Activated CD4-positive, alpha-beta T cell treated with anti-CD3 and anti-CD28 coated beads, Interleukin-2, amount 10 ng/mL, durations not matched to agents 7 days and 5 days (primary cell): ENCODE measurements around the gene ANKMY1. TPM values are rescaled to one million over a fixed set of nuclear protein-coding genes. Genes with fewer than 3 reads are reported as not detected.
A peak's percentile ranks its signal among the peaks of the same experiment; 100 is the strongest.

Source experiments
- CTCF ChIA-PET: fragments of 350-600 bp; sonication (Branson Sonifier 250); formaldehyde crosslinking; loops from one replicate; lab custom pipeline; 2021; ENCODE audit warnings: antibody characterized with exemption; lab: Charles Lee
- POLR2A ChIA-PET: fragments of 350-600 bp; sonication (Branson Sonifier 250); formaldehyde crosslinking; loops from one replicate; lab custom pipeline; 2021; ENCODE audit warnings: antibody characterized with exemption; lab: Charles Lee
- DNase-seq: peaks from one replicate; pipeline ENCODE4 v3.0.0-alpha.2; 2020
- H3K27ac Mint-ChIP-seq: one replicate; pipeline ENCODE4 v1.8.0; 2021; ENCODE audit warnings: mild to moderate bottlenecking, moderate library complexity, mixed read lengths
- H3K27me3 Mint-ChIP-seq: one replicate; pipeline ENCODE4 v1.8.0; 2021; ENCODE audit warnings: mixed read lengths
- H3K36me3 Mint-ChIP-seq: one replicate; pipeline ENCODE4 v1.8.0; 2021; ENCODE audit warnings: low read depth, mixed read lengths
- H3K4me1 Mint-ChIP-seq: one replicate; pipeline ENCODE4 v1.8.0; 2021; ENCODE audit warnings: mixed read lengths
- H3K4me3 Mint-ChIP-seq: one replicate; pipeline ENCODE4 v1.8.0; 2021; ENCODE audit warnings: mild to moderate bottlenecking, moderate library complexity, mixed read lengths
- H3K9me3 Mint-ChIP-seq: one replicate; pipeline ENCODE4 v1.8.0; 2021; ENCODE audit warnings: mixed read lengths
- total RNA-seq, 2 experiments: library from RNA; stranded (reverse); gene quantifications; one replicate each; pipeline ENCODE4 v1.2.3, GENCODE V29; 2021

The ANKMY1 gene
- total RNA-seq, 2 experiments from 2014 or later = 38.5 to 39.5 TPM

DNA sequence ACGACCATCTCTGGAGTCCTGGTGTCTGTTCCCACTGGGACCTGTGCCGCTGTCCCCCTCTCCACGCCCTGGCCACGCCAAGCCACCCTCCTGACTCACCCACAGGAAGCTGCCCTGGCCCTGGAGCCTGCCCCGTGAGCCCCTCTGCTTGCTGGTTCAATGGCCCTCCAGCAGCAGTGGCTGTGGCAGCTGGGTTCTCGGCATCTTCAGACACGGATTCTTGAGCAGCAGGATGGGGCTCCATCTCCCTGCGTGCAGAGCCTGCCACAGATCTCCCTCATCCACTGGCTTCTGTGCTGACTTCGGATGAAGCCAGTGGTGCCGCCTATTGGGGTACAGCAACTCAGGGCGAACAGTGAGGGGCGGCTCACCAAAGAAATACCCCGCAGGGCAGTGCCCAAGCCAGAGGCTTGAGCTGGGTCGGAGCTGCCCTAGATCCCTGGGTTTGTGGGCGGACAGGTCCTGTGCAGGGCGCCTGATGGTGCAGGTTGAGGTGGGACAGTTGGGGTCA, 42.7 kb upstream of the ANKMY1 start:
- no peaks in the 10 kb centered on the region for H3K27me3 Mint-ChIP-seq
- H3K4me3 Mint-ChIP-seq = no peak overlapping the region
- H3K36me3 Mint-ChIP-seq = peaks cover 2% of the 10 kb centered on the region
- ChIA-PET POLR2A (no interaction called here), CTCF (no interaction called here)
- no peaks in the 10 kb centered on the region for H3K9me3 Mint-ChIP-seq
- H3K27ac Mint-ChIP-seq = no peak overlapping the region
- H3K4me1 Mint-ChIP-seq = no peaks in the 10 kb centered on the region
- DNase-seq = no peak

DNA sequence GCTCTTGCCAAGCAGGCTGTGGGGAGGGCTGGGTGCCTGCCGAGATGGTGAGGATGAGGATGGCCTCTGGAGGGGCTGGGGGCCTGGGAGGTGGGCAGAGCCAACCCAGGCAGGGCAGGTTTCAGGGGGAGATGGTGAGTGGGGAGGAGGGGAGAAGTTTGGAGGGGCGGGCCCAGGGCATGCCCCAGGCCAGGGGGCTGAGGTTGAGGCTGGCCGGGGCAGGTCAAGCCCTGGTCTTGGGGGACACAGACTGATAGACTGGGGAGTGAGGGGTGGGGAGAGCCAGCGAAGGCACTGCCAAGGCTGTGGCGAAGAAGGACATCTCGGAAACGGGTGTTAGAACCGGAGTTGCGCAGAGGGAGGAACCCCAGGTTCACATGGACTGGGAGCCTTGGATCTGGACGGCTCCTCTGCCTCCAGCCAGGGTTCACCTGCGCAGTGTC, 41.4 kb upstream of the ANKMY1 start:
- no peak for DNase-seq
- CTCF ChIA-PET = interaction anchor here (0.5 kb wide), 1 partner anchor 13 kb away, joined by 3 read pairs; no protein-coding TSS in a partner anchor
- H3K4me3 Mint-ChIP-seq = no peak overlapping the region

DNA sequence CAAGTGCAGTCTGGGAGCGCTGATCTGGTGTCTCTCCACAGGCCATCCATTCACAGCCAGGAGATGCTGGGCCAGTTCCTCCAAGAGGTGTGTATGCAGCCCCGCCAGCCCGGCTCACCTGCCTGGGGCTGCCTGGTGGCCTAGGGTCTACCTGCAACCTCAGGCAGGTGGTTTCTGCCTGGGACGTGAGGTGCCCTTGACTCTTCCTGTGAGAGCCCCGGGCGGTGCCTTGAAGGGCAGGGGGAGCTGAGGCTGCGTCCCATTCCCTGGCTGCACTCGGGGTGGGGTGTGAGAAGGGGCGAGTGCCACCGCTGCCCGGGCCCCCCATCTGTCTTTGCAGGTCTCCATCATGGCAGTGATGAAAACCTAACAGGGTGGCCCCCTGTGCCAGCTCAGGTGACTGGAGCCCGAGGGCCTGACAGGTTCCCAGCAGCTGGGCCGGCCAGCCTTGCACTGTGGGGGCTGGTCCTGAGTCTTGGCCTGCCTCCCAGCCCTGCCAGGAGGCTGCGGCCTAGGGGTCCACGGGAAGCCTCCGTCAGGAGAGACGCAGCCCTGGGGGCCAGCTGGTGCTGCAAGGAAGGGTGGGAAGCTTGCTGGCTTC, 40.6 kb upstream of the ANKMY1 start:
- Mint-ChIP-seq H3K36me3 (peaks cover 2% of the 10 kb centered on the region), H3K27me3 (no peaks in the 10 kb centered on the region), H3K9me3 (no peaks in the 10 kb centered on the region), H3K27ac (no peak overlapping the region), H3K4me3 (no peak overlapping the region), H3K4me1 (no peaks in the 10 kb centered on the region)
- ChIA-PET POLR2A (no interaction called here), CTCF (interaction anchor here (1.8 to 2.1 kb wide), 2 partner anchors 9 to 11 kb away, joined by 4 to 5 read pairs; partner anchors contain the start of gene CAPN10)
- no peak for DNase-seq

More for the DNA sequence above, 41.4 kb upstream of the ANKMY1 start:
- H3K27ac Mint-ChIP-seq = no peak overlapping the region
- H3K36me3 Mint-ChIP-seq = peaks cover 2% of the 10 kb centered on the region
- no peaks in the 10 kb centered on the region for H3K4me1 Mint-ChIP-seq
- no peaks in the 10 kb centered on the region for H3K9me3 Mint-ChIP-seq
- no peaks in the 10 kb centered on the region for H3K27me3 Mint-ChIP-seq
- POLR2A ChIA-PET = no interaction called here

GRCh38 chr2:240597419-240598181, 39.8 kb upstream of the ANKMY1 start:
- Mint-ChIP-seq H3K4me1 (no peaks in the 10 kb centered on the region), H3K27ac (no peak overlapping the region), H3K27me3 (no peaks in the 10 kb centered on the region), H3K9me3 (no peaks in the 10 kb centered on the region), H3K36me3 (peaks cover 2% of the 10 kb centered on the region), H3K4me3 (no peak overlapping the region)
- ChIA-PET POLR2A (no interaction called here), CTCF (interaction anchor here (0.6 to 2.1 kb wide), 4 partner anchors 9 to 126 kb away, joined by 3 to 5 read pairs (median 4); partner anchors contain the start of gene CAPN10)
- no peak for DNase-seq

DNA sequence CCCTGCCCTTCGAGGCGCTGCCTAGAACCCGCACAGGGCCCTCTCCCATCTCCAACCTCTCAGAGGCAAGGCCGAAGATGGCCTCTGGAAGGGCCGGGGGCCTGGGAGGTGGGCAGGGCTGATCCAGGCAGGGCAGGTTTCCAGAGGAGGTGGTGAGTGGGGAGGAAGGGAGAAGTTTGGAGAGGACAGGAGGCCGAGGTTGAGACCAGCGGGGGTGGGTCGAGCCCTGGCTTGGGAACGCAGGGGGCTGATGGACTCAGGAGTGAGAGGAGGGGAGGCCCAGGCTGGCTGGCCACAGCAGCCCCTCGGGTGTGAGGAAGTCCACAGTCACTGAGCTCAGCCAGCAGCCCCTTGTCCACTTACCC, 39.2 kb upstream of the ANKMY1 start:
- H3K36me3 Mint-ChIP-seq = peaks cover 2% of the 10 kb centered on the region
- no peaks in the 10 kb centered on the region for H3K4me1 Mint-ChIP-seq
- no peak overlapping the region for H3K27ac Mint-ChIP-seq
- H3K27me3 Mint-ChIP-seq = no peaks in the 10 kb centered on the region
- ChIA-PET POLR2A (no interaction called here), CTCF (interaction anchor here (0.5 to 2.1 kb wide), 5 partner anchors 8 to 1566 kb away, joined by 3 to 5 read pairs (median 4); partner anchors contain the start of gene CAPN10)
- DNase-seq = no peak
- H3K4me3 Mint-ChIP-seq = no peak overlapping the region
- no peaks in the 10 kb centered on the region for H3K9me3 Mint-ChIP-seq

DNA sequence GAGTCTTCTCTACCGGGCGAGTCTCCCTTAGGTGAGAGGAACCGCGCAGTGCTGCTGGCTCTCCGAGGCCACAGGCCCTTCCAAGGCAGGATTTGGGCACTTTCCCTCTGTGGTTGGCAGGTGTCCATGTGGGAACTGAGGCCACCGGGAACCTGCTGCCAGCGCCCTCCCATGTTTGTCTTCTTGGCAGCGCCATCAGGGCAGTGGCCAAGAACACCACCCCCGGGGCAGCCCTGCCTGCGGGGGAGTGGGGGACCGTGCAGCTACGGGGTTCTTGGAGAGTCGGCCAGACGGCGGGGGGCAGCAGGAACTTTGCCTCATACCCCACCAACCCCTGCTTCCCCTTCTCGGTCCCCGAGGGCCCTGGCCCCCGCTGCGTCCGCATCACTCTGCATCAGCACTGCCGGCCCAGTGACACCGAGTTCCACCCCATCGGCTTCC, 38.7 kb upstream of the ANKMY1 start:
- Mint-ChIP-seq H3K36me3 (peaks cover 3% of the 10 kb centered on the region), H3K27me3 (no peaks in the 10 kb centered on the region), H3K9me3 (no peaks in the 10 kb centered on the region), H3K4me3 (no peak overlapping the region), H3K27ac (no peak overlapping the region), H3K4me1 (no peaks in the 10 kb centered on the region)
- DNase-seq = no peak
- ChIA-PET POLR2A (no interaction called here), CTCF (interaction anchor here (0.5 to 2.1 kb wide), 5 partner anchors 8 to 1565 kb away, joined by 3 to 7 read pairs (median 4); partner anchors contain the start of gene CAPN10)

DNA sequence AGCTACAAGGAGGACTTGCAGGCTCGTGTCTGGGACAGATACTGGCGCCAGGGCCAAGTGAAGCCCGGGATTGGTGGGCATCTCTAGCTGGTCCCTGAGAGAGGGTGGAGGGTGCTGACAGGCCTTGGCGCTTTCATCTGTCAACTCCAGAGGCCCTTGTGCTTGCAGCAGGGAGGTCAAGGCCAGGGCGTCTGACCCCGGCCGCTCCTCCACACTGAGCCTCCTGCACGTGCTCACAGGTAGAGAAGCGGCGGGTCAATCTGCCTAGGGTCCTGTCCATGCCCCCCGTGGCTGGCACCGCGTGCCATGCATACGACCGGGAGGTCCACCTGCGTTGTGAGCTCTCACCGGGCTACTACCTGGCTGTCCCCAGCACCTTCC, 38.3 kb upstream of the ANKMY1 start:
- peaks cover 6% of the 10 kb centered on the region for H3K36me3 Mint-ChIP-seq
- ChIA-PET CTCF (interaction anchor here (1.3 to 1.7 kb wide), 2 partner anchors 9 to 31 kb away, joined by 4 to 7 read pairs; partner anchors contain the start of gene CAPN10), POLR2A (no interaction called here)
- no peak overlapping the region for H3K4me3 Mint-ChIP-seq
- peak overlapping the region; percentile 19 for H3K27ac Mint-ChIP-seq
- no peaks in the 10 kb centered on the region for H3K9me3 Mint-ChIP-seq
- no peak for DNase-seq
- H3K4me1 Mint-ChIP-seq = peaks cover 3% of the 10 kb centered on the region
- no peaks in the 10 kb centered on the region for H3K27me3 Mint-ChIP-seq

GRCh38 chr2:240595381-240596079, 37.7 kb upstream of the ANKMY1 start:
- Mint-ChIP-seq H3K4me1 (peaks cover 3% of the 10 kb centered on the region), H3K27me3 (no peaks in the 10 kb centered on the region), H3K36me3 (peaks cover 6% of the 10 kb centered on the region), H3K27ac (peak overlapping the region; percentile 19), H3K4me3 (no peak overlapping the region), H3K9me3 (no peaks in the 10 kb centered on the region)
- peak; percentile 56 for DNase-seq
- POLR2A ChIA-PET = no interaction called here
- CTCF ChIA-PET = interaction anchor here (1.3 to 1.7 kb wide), 2 partner anchors 8 to 31 kb away, joined by 4 to 7 read pairs; partner anchors contain the start of gene CAPN10

DNA sequence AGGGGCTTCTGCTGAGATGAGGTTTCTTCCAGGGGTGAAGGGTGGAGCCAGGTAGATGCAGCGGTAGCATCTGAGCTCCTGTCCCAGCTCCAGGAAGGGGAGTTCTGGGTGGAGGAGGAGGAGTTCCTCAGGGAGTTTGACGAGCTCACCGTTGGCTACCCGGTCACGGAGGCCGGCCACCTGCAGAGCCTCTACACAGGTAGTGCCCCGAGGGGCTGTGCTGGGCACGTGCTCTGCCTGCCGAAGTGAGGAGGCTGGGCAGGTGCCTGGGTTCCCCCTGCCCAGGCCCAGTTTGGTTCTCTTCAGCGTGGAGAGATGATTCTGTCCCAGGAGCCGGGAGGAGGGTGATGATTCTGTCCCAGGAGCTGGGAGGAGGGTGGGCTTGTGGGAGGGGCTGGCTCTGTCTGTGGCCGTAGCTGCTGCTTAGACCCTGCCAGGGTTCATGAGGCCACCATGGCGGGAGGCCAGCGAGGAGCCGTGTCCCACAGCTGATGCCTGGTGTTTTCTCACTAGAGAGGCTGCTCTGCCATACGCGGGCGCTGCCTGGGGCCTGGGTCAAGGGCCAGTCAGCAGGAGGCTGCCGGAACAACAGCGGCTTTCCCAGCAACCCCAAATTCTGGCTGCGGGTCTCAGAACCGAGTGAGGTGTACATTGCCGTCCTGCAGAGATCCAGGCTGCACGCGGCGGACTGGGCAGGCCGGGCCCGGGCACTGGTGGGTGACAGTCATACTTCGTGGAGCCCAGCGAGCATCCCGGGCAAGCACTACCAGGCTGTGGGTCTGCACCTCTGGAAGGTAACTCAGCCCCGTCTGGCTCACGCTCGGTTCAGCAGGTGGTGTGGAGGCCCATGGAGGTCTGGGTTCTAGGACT, 37.0 kb upstream of the ANKMY1 start:
- H3K4me1 Mint-ChIP-seq = peaks cover 3% of the 10 kb centered on the region
- no peak for DNase-seq
- CTCF ChIA-PET = interaction anchor here (1.3 to 1.7 kb wide), 3 partner anchors 8 to 32 kb away, joined by 3 to 7 read pairs (median 4); partner anchors contain the start of gene CAPN10
- no peak overlapping the region for H3K27ac Mint-ChIP-seq
- H3K36me3 Mint-ChIP-seq = peaks cover 6% of the 10 kb centered on the region
- no peaks in the 10 kb centered on the region for H3K9me3 Mint-ChIP-seq
- H3K27me3 Mint-ChIP-seq = no peaks in the 10 kb centered on the region
- POLR2A ChIA-PET = no interaction called here
- no peak overlapping the region for H3K4me3 Mint-ChIP-seq

DNA sequence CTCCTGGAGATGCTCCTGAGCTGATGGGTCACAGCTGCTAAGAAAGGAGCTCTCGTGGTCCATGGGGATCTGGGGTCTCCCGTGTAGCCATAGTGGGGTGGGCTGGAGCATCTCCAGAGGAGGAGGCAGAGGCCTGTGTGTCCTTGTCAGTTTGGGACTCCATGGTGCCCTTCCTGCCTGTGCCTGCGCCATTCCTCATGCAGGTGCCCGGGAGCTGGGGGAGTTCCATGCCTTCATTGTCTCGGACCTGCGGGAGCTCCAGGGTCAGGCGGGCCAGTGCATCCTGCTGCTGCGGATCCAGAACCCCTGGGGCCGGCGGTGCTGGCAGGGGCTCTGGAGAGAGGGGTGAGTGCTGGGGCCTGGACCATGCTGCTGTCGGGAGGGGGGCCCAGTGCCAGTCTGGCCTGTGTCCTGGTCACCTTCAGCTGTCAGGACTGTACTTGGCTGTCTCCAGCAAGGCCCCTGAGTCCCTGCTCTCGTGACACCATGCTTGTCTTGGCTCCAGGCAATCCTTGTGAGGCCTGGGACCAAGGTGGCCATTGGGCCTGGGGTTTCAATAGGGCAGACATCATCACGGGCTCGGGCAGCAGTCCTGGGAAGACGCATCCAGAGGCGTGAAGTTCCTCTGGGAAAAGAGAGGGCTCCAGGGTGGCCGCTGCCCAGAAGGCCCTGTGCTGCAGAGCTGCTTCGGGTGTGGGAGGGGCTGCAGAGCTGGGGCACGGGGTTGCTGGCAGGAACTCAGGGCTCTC, 36.1 kb upstream of the ANKMY1 start:
- POLR2A ChIA-PET = no interaction called here
- H3K36me3 Mint-ChIP-seq = peaks cover 5% of the 10 kb centered on the region
- H3K9me3 Mint-ChIP-seq = no peaks in the 10 kb centered on the region
- no peak for DNase-seq
- H3K4me1 Mint-ChIP-seq = peaks cover 6% of the 10 kb centered on the region
- CTCF ChIA-PET = interaction anchor here (1.0 to 1.4 kb wide), 2 partner anchors 14 to 19 kb away, joined by 3 to 5 read pairs; no protein-coding TSS in a partner anchor
- no peaks in the 10 kb centered on the region for H3K27me3 Mint-ChIP-seq
- H3K4me3 Mint-ChIP-seq = no peak overlapping the region
- H3K27ac Mint-ChIP-seq = no peak overlapping the region

DNA sequence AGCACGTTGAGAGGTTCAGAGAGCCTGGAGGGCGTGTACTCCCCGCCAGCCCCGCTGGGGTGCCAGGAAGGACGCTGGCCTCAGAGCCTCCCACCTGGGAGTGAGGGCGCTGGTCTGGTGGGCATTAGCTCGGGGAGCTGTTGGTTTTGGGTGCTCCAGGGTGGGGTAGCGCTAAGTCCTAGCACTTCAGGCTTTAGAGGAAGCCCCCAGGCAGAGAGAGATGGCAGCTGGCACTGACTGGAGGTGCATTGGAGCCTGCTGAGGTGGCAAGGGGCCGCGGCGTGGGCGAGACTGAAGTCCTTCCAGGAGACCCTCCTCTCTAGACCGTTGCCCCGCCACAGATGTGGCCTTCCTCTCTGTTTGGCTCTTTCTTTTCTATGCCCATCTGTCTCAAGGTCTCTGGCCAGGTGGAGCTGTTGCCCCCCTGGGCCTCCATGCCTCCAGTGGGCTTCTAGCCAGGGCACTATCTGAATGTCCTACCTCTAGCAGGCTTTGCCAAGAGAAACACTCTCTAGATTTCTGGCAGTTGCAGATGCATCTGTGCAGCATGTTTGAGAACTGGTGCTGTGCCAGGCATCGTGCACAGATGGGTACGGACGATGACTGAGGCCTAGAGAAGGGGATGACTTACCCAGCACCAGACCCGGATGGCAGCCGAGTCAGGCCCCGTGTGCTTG, 35.4 kb upstream of the ANKMY1 start:
- Mint-ChIP-seq H3K4me3 (no peak overlapping the region), H3K27me3 (no peaks in the 10 kb centered on the region), H3K36me3 (peaks cover 5% of the 10 kb centered on the region), H3K4me1 (peaks cover 13% of the 10 kb centered on the region), H3K27ac (no peak overlapping the region), H3K9me3 (no peaks in the 10 kb centered on the region)
- CTCF ChIA-PET = interaction anchor here (1.0 to 1.4 kb wide), 2 partner anchors 13 to 20 kb away, joined by 3 to 5 read pairs; no protein-coding TSS in a partner anchor
- POLR2A ChIA-PET = no interaction called here
- DNase-seq = no peak
